HT-29 (cell line): Measurements from ENCODE around the gene ABCC8. TPM values are rescaled to one million over a fixed set of nuclear protein-coding genes. Genes with fewer than 3 reads are reported as not detected.

Experiments
- DNase-seq: peaks from one replicate; pipeline ENCODE4 v3.0.0-alpha.2; 2015; ENCODE audit warnings: low spot score
- total RNA-seq: library from RNA; depleted of rRNA; stranded (reverse); fragments of >200 nt; shearing (Covaris generic); gene quantifications from 2 replicates; pipeline ENCODE4 v1.2.3, GENCODE V29; 2014; rRNA removed

Gene ABCC8
- total RNA-seq: 0.08 and 0.52 TPM in 2 replicates

GRCh38 chr11:17476317-17477083 is at the start of gene ABCC8:
Gene ABCC8 (minus strand): TSS chr11:17476845. CDS start chr11:17476776, 69 bp downstream.
- no peak for DNase-seq

GRCh38 chr11:17526326-17526725 is 49.7 kb upstream of the ABCC8 start:
- DNase-seq: no peak

- DNase-seq: no peak
These were observed 48.9 kb upstream of the ABCC8 start for GRCh38 chr11:17525570-17525969.

GRCh38 chr11:17524221-17524620 is 47.6 kb upstream of the ABCC8 start:
- DNase-seq: no peak

- DNase-seq: no peak
These were observed 46.0 kb upstream of the ABCC8 start for GRCh38 chr11:17522655-17523054.

- no peak for DNase-seq
These were observed 44.7 kb upstream of the ABCC8 start for GRCh38 chr11:17521106-17521900.

- no peak for DNase-seq
These were observed 42.6 kb upstream of the ABCC8 start for GRCh38 chr11:17519061-17519885.

- no peak for DNase-seq
These were observed 41.7 kb upstream of the ABCC8 start for GRCh38 chr11:17518366-17518765.

- DNase-seq: no peak
These were observed 40.5 kb upstream of the ABCC8 start for GRCh38 chr11:17517186-17517585.

GRCh38 chr11:17516551-17517150 is 40.0 kb upstream of the ABCC8 start:
- no peak for DNase-seq

- no peak for DNase-seq
These were observed 39.0 kb upstream of the ABCC8 start for GRCh38 chr11:17515443-17516176.

- no peak for DNase-seq
These were observed 37.8 kb upstream of the ABCC8 start for GRCh38 chr11:17514476-17514875.

GRCh38 chr11:17513853-17514252 is 37.2 kb upstream of the ABCC8 start:
- DNase-seq: no peak

GRCh38 chr11:17512101-17512500 is 35.5 kb upstream of the ABCC8 start:
- DNase-seq: no peak

GRCh38 chr11:17511571-17511970 is 34.9 kb upstream of the ABCC8 start:
- no peak for DNase-seq

GRCh38 chr11:17510507-17511206 is 34.0 kb upstream of the ABCC8 start:
- no peak for DNase-seq

GRCh38 chr11:17508791-17509190 is 32.1 kb upstream of the ABCC8 start:
- no peak for DNase-seq

- DNase-seq: no peak
These were observed 31.7 kb upstream of the ABCC8 start for GRCh38 chr11:17508306-17508705.

GRCh38 chr11:17507773-17508172 is 31.1 kb upstream of the ABCC8 start:
- DNase-seq: no peak

- no peak for DNase-seq
These were observed 30.3 kb upstream of the ABCC8 start for GRCh38 chr11:17506942-17507341.
